NT2/D1 (cell line): ENCODE measurements around the gene OTOF.

Experiments
- DNase-seq: peaks from one replicate; pipeline ENCODE4 v3.0.0-alpha.2; 2011; ENCODE audit warnings: low read depth, low spot score
- H3K27me3 ChIP-seq: 2 replicates; pipeline ENCODE4 v1.6.0; 2011; ENCODE audit warnings: mild to moderate bottlenecking; ENCODE audit not compliant: insufficient read length, insufficient read depth
- H3K36me3 ChIP-seq: 2 replicates; pipeline ENCODE4 v1.6.1; 2011; ENCODE audit warnings: mild to moderate bottlenecking, low read length, mixed read lengths; ENCODE audit not compliant: insufficient read depth, insufficient read length
- H3K4me1 ChIP-seq: 2 replicates; pipeline ENCODE4 v1.5.1; 2011; ENCODE audit not compliant: insufficient read depth, insufficient read length
- H3K4me3 ChIP-seq: 2 replicates; pipeline ENCODE4 v1.5.1; 2011; ENCODE audit warnings: low read depth; ENCODE audit not compliant: insufficient read length
- H3K9ac ChIP-seq: 2 replicates; pipeline ENCODE4 v1.6.0; 2011; ENCODE audit warnings: low read depth; ENCODE audit not compliant: insufficient read length
- H3K9me3 ChIP-seq: 2 replicates; pipeline ENCODE4 v1.5.1; 2011; ENCODE audit warnings: mild to moderate bottlenecking, low read length; ENCODE audit not compliant: insufficient read depth
- SUZ12 ChIP-seq: IDR thresholded peaks from 2 replicates; pipeline ENCODE4 v1.6.1; 2011; ENCODE audit not compliant: insufficient read length, insufficient read depth; ENCODE audit errors: extremely low read depth
- YY1 ChIP-seq: IDR thresholded peaks from 2 replicates; pipeline ENCODE4 v1.6.1; 2011; ENCODE audit not compliant: insufficient read length, insufficient read depth
- ZNF274 ChIP-seq: IDR thresholded peaks from 2 replicates; pipeline ENCODE4 v1.6.1; 2011; ENCODE audit warnings: mild to moderate bottlenecking, low read depth, low read length

OTOF gene

GRCh38 chr2:26491563-26492167 is 13.7 kb upstream of the OTOF start:
- Histone ChIP-seq H3K9ac (no peak overlapping the region), H3K4me1 (no peaks in the 10 kb centered on the region), H3K4me3 (no peak overlapping the region), H3K27me3 (no peaks in the 10 kb centered on the region), H3K9me3 (no peaks in the 10 kb centered on the region), H3K36me3 (no peaks in the 10 kb centered on the region)
- TF ChIP-seq ZNF274 (no peak), SUZ12 (no peak), YY1 (no peak)
- no peak for DNase-seq

- Histone ChIP-seq H3K9me3 (no peaks in the 10 kb centered on the region), H3K4me3 (no peak overlapping the region), H3K9ac (no peak overlapping the region), H3K4me1 (no peaks in the 10 kb centered on the region), H3K27me3 (no peaks in the 10 kb centered on the region), H3K36me3 (no peaks in the 10 kb centered on the region)
- TF ChIP-seq YY1: no peak
- no peak for TF ChIP-seq SUZ12
- TF ChIP-seq ZNF274: no peak
- no peak for DNase-seq
Observed at GRCh38 chr2:26489213-26489850, 11.4 kb upstream of the OTOF start.

- Histone ChIP-seq H3K4me1 (no peaks in the 10 kb centered on the region), H3K27me3 (no peaks in the 10 kb centered on the region), H3K4me3 (no peak overlapping the region), H3K9me3 (no peaks in the 10 kb centered on the region), H3K36me3 (no peaks in the 10 kb centered on the region), H3K9ac (no peak overlapping the region)
- no peak for DNase-seq
- TF ChIP-seq ZNF274 (no peak), SUZ12 (no peak), YY1 (no peak)
Observed at GRCh38 chr2:26488463-26489212, 10.7 kb upstream of the OTOF start.

- Histone ChIP-seq H3K4me1 (peaks cover 5% of the 10 kb centered on the region), H3K4me3 (no peak overlapping the region), H3K27me3 (no peaks in the 10 kb centered on the region), H3K36me3 (no peaks in the 10 kb centered on the region), H3K9me3 (no peaks in the 10 kb centered on the region), H3K9ac (no peak overlapping the region)
- TF ChIP-seq ZNF274 (no peak), SUZ12 (no peak), YY1 (no peak)
- no peak for DNase-seq
Observed at GRCh38 chr2:26487192-26487591, 9.3 kb upstream of the OTOF start.

GRCh38 chr2:26486789-26487188 is 8.9 kb upstream of the OTOF start:
- Histone ChIP-seq H3K27me3 (no peaks in the 10 kb centered on the region), H3K9me3 (no peaks in the 10 kb centered on the region), H3K4me3 (no peak overlapping the region), H3K36me3 (no peaks in the 10 kb centered on the region), H3K9ac (no peak overlapping the region), H3K4me1 (peaks cover 5% of the 10 kb centered on the region)
- no peak for DNase-seq
- TF ChIP-seq ZNF274: no peak
- TF ChIP-seq SUZ12: no peak
- no peak for TF ChIP-seq YY1

GRCh38 chr2:26485725-26486418 is 7.9 kb upstream of the OTOF start:
- no peaks in the 10 kb centered on the region for H3K36me3 ChIP-seq
- TF ChIP-seq SUZ12: no peak
- no peak for TF ChIP-seq YY1
- no peak for TF ChIP-seq ZNF274
- H3K4me3 ChIP-seq: no peak overlapping the region
- no peak overlapping the region for H3K9ac ChIP-seq
- DNase-seq: no peak
- H3K4me1 ChIP-seq: peaks cover 9% of the 10 kb centered on the region
- H3K27me3 ChIP-seq: no peaks in the 10 kb centered on the region
- no peaks in the 10 kb centered on the region for H3K9me3 ChIP-seq

GRCh38 chr2:26485099-26485498 is 7.2 kb upstream of the OTOF start:
- H3K9ac ChIP-seq: no peak overlapping the region
- DNase-seq: no peak
- H3K27me3 ChIP-seq: no peaks in the 10 kb centered on the region
- no peak overlapping the region for H3K4me3 ChIP-seq
- TF ChIP-seq SUZ12 (no peak), ZNF274 (no peak), YY1 (no peak)
- peaks cover 12% of the 10 kb centered on the region for H3K4me1 ChIP-seq
- no peaks in the 10 kb centered on the region for H3K9me3 ChIP-seq
- H3K36me3 ChIP-seq: no peaks in the 10 kb centered on the region
